ENCODE measurements around the gene KDM5C. TPM values are rescaled to one million over a fixed set of nuclear protein-coding genes. Genes with fewer than 3 reads are reported as not detected.

Gene KDM5C
- total and polyA plus RNA-seq, 12 donors, result 40.7 to 143 (median 88.4) TPM

GRCh38 chrX:53250556-53250955 is 25.5 kb upstream of the KDM5C start:
- intact Hi-C loops (cut with DNase I), result no loop called here
- Histone ChIP-seq H3K27ac (no peak overlapping the region), H3K4me1 (replicated peaks in 1 of 2) (no peaks in the 10 kb centered on the region), H3K4me3 (no peak overlapping the region), H3K9me3 (replicated peaks in 1 of 3) (no peaks in the 10 kb centered on the region), H3K27me3 (no peaks in the 10 kb centered on the region), H3K36me3 (replicated peaks in 1 of 2) (no peaks in the 10 kb centered on the region)
- 94 to 95% (median 94%) methylated on average over 4 to 19 of the region's 19 CpGs; no CpG with 5 or more reads in 1 of the 4 donors for WGBS, 4 donors
- no peak for DNase-seq
- TF ChIP-seq CTCF (IDR thresholded peaks at IDR 0.05), result no peak
- no peak for TF ChIP-seq POLR2A (IDR thresholded peaks at IDR 0.05)

- intact Hi-C loops (cut with DNase I), result no loop called here
- WGBS, 4 donors, result 90 to 100% methylated on average over 1 of the region's 1 CpG; no CpG with 5 or more reads in 2 of the 4 donors
- Histone ChIP-seq H3K36me3 (replicated peaks in 1 of 2) (no peaks in the 10 kb centered on the region), H3K9me3 (replicated peaks in 1 of 3) (no peaks in the 10 kb centered on the region), H3K4me1 (replicated peaks in 1 of 2) (no peaks in the 10 kb centered on the region), H3K27me3 (no peaks in the 10 kb centered on the region), H3K4me3 (no peak overlapping the region), H3K27ac (no peak overlapping the region)
- no peak for DNase-seq
- TF ChIP-seq POLR2A (IDR thresholded peaks at IDR 0.05) (no peak), CTCF (IDR thresholded peaks at IDR 0.05) (no peak)
These were observed 24.5 kb upstream of the KDM5C start for GRCh38 chrX:53249408-53250042.

GRCh38 chrX:53247928-53248327 is 22.9 kb upstream of the KDM5C start:
- H3K4me1 ChIP-seq (replicated peaks in 1 of 2), result no peaks in the 10 kb centered on the region
- H3K9me3 ChIP-seq (replicated peaks in 1 of 3), result no peaks in the 10 kb centered on the region
- intact Hi-C loops (cut with DNase I), result no loop called here
- DNase-seq, result no peak
- no peak overlapping the region for H3K27ac ChIP-seq
- WGBS, 4 donors, result 88 to 100% (median 91%) methylated on average over 2 to 10 of the region's 10 CpGs
- peaks cover 0 to 4% of the 10 kb centered on the region in 2 donors for H3K36me3 ChIP-seq (replicated peaks in 1 of 2)
- H3K4me3 ChIP-seq, result no peak overlapping the region
- TF ChIP-seq CTCF (IDR thresholded peaks at IDR 0.05) (no peak), POLR2A (IDR thresholded peaks at IDR 0.05) (no peak)
- H3K27me3 ChIP-seq, result no peaks in the 10 kb centered on the region

- 76 to 86% (median 83%) methylated on average over 2 of the region's 2 CpGs for WGBS, 4 donors
- no peaks in the 10 kb centered on the region for H3K27me3 ChIP-seq
- intact Hi-C loops (cut with DNase I), result no loop called here
These were observed 21.2 kb upstream of the KDM5C start for GRCh38 chrX:53246231-53246630.

More at GRCh38 chrX:53246231-53246630, 21.2 kb upstream of the KDM5C start:
- Histone ChIP-seq H3K9me3 (replicated peaks in 1 of 3) (no peaks in the 10 kb centered on the region), H3K4me1 (replicated peaks in 1 of 2) (no peaks in the 10 kb centered on the region), H3K4me3 (no peak overlapping the region), H3K27ac (no peak overlapping the region), H3K36me3 (replicated peaks in 1 of 2) (peaks cover 0 to 8% of the 10 kb centered on the region in 2 donors)
- no peak for DNase-seq
- no peak for TF ChIP-seq CTCF (IDR thresholded peaks at IDR 0.05)
- no peak for TF ChIP-seq POLR2A (IDR thresholded peaks at IDR 0.05)
